Smooth muscle cell (in vitro differentiated cells): ENCODE measurements around the gene DCPS. TPM values are rescaled to one million over a fixed set of nuclear protein-coding genes. Genes with fewer than 3 reads are reported as not detected.
"Not testable (repeated sequence)": the region's sequence is repeated elsewhere in the genome, so short reads cannot be mapped to it uniquely, and the experiment has no call there.

Source experiments
- DNase-seq: peaks from one replicate; lab custom pipeline; 2025; ENCODE audit not compliant: unreplicated experiment; lab: John Stamatoyannopoulos, UW
- H2AFZ ChIP-seq: fragments of 200-600 bp; sonication (generic); 2 replicates; pipeline ENCODE4 v1.6.0; 2016; ENCODE audit warnings: antibody characterized with exemption, low read depth, mild to moderate bottlenecking
- H3F3A ChIP-seq: fragments of 200-600 bp; sonication (generic); 2 replicates; pipeline ENCODE4 v1.6.0; 2017; ENCODE audit warnings: antibody characterized with exemption, low read depth
- H3K27ac ChIP-seq: fragments of 200-600 bp; sonication (generic); 2 replicates; pipeline ENCODE4 v1.5.1; 2016; ENCODE audit warnings: low read depth, mild to moderate bottlenecking
- H3K27me3 ChIP-seq: fragments of 200-600 bp; sonication (generic); 2 replicates; pipeline ENCODE4 v1.6.1; 2016; ENCODE audit warnings: low read depth, mild to moderate bottlenecking
- H3K36me3 ChIP-seq: fragments of 200-600 bp; sonication (generic); 2 replicates; pipeline ENCODE4 v1.5.1; 2016; ENCODE audit warnings: low read depth
- H3K4me1 ChIP-seq: fragments of 200-600 bp; sonication (generic); 2 replicates; pipeline ENCODE4 v1.5.1; 2016; ENCODE audit warnings: low read depth
- H3K4me2 ChIP-seq: fragments of 200-600 bp; sonication (generic); 2 replicates; pipeline ENCODE4 v1.6.0; 2016; ENCODE audit warnings: mild to moderate bottlenecking
- H3K4me3 ChIP-seq: fragments of 200-600 bp; sonication (generic); 2 replicates; pipeline ENCODE4 v1.5.1; 2016; ENCODE audit warnings: mild to moderate bottlenecking
- H3K79me2 ChIP-seq: fragments of 200-600 bp; sonication (generic); 2 replicates; pipeline ENCODE4 v1.6.0; 2016; ENCODE audit warnings: low read depth, mild to moderate bottlenecking
- H3K9ac ChIP-seq: fragments of 200-600 bp; sonication (generic); 2 replicates; pipeline ENCODE4 v1.6.0; 2016; ENCODE audit warnings: low read depth
- H3K9me3 ChIP-seq: fragments of 200-600 bp; sonication (generic); replicated peaks from 2 replicates; pipeline ENCODE4 v1.5.1; 2016; ENCODE audit warnings: low read depth
- H4K20me1 ChIP-seq: fragments of 200-600 bp; sonication (generic); 2 replicates; pipeline ENCODE4 v1.6.0; 2016; ENCODE audit warnings: low read depth
- WGBS: methylation state at CpG from one replicate; pipeline ENCODE4 v1.1.7; 2016; ENCODE audit warnings: low lambda C conversion rate; 5-methylcytosine and 5-hydroxymethylcytosine counted together
- polyA plus RNA-seq: library from polyadenylated mRNA; unstranded; fragments of >200 nt; fragmentation: Nextera tagmentation; extraction: Ambion mirVana; gene quantifications from 2 replicates; pipeline ENCODE4 v1.2.1, GENCODE V29; 2016
- total RNA-seq: library from RNA; depleted of rRNA; stranded (reverse); fragments of >200 nt; gene quantifications from 2 replicates; pipeline ENCODE4 v1.2.3, GENCODE V29; 2014
- TF ChIP-seq, protein P1 (sequence below): fragments of 200-600 bp; sonication (generic); IDR thresholded peaks from 2 replicates; pipeline ENCODE4 v1.5.1; 2017; ENCODE audit warnings: borderline replicate concordance, mild to moderate bottlenecking, antibody characterized with exemption; ENCODE audit not compliant: insufficient read depth, poor library complexity, severe bottlenecking

DCPS gene
- total and polyA plus RNA-seq, 2 experiments from 2014 or later, result 19.0 to 25.4 TPM

DNA sequence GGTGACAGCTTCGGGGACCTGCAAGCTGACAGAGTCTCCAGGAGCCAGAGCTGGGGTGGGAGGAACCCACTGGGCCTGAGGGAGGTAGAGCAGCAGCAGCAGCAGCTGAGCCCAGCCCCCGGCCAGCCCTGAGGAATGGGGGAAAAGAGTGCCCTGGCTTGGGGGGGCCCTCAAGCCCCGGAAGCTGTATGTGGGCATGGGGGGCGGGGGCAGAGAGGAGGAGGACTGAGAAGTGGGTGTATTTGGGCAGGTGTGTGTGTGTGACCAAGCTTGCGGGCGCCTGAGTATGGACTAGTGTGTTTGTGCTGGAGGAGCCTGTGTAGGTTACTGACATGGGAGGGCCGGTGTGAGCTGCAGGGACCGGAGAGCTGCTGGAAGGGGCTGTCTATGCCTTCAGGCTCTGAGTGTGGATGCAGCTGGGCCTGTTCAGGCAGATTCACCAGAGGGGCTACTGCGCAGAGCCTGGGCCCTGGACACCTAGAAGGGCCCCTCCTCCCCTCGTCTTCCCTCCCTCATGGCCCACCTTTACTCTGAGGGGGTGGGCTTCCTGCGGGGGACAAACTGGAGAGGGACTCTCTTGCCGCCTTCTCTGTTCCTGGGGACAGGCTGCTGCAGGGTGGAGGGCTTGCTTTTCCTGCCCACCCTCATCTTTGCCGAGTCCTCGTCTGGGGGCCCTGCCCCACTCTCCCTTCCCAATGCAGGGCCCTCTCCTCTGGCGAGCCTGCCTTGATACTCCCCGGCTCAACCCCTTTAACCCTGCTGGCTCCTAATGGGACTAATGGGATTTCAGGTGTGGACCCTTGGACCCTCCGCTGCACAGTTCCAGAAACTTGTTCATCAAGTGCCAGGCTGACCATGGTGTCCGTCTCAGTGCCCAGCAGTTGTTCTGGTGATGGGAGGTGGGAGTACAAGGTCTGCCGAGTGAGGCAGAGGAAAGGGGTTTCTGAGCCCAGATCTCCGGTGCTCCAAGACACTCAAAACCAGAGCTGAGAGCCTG, 79.8 kb downstream of the DCPS start:
- 86% methylated on average over 20 of the region's 20 CpGs for WGBS
- no peak overlapping the region for H3K27ac ChIP-seq
- H3K9ac ChIP-seq, result no peak overlapping the region
- DNase-seq, result no peak
- peaks cover 77% of the 10 kb centered on the region for H4K20me1 ChIP-seq
- no peaks in the 10 kb centered on the region for H3K36me3 ChIP-seq
- no peaks in the 10 kb centered on the region for H3F3A ChIP-seq
- TF ChIP-seq, protein P1, sequence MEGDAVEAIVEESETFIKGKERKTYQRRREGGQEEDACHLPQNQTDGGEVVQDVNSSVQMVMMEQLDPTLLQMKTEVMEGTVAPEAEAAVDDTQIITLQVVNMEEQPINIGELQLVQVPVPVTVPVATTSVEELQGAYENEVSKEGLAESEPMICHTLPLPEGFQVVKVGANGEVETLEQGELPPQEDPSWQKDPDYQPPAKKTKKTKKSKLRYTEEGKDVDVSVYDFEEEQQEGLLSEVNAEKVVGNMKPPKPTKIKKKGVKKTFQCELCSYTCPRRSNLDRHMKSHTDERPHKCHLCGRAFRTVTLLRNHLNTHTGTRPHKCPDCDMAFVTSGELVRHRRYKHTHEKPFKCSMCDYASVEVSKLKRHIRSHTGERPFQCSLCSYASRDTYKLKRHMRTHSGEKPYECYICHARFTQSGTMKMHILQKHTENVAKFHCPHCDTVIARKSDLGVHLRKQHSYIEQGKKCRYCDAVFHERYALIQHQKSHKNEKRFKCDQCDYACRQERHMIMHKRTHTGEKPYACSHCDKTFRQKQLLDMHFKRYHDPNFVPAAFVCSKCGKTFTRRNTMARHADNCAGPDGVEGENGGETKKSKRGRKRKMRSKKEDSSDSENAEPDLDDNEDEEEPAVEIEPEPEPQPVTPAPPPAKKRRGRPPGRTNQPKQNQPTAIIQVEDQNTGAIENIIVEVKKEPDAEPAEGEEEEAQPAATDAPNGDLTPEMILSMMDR, result no peak
- no peaks in the 10 kb centered on the region for H3K9me3 ChIP-seq
- no peak overlapping the region for H3K4me2 ChIP-seq
- H3K4me3 ChIP-seq, result no peak overlapping the region
- peaks cover 7% of the 10 kb centered on the region for H3K4me1 ChIP-seq
- no peaks in the 10 kb centered on the region for H3K27me3 ChIP-seq
- peaks cover 59% of the 10 kb centered on the region for H3K79me2 ChIP-seq
- no peak overlapping the region for H2AFZ ChIP-seq

DNA sequence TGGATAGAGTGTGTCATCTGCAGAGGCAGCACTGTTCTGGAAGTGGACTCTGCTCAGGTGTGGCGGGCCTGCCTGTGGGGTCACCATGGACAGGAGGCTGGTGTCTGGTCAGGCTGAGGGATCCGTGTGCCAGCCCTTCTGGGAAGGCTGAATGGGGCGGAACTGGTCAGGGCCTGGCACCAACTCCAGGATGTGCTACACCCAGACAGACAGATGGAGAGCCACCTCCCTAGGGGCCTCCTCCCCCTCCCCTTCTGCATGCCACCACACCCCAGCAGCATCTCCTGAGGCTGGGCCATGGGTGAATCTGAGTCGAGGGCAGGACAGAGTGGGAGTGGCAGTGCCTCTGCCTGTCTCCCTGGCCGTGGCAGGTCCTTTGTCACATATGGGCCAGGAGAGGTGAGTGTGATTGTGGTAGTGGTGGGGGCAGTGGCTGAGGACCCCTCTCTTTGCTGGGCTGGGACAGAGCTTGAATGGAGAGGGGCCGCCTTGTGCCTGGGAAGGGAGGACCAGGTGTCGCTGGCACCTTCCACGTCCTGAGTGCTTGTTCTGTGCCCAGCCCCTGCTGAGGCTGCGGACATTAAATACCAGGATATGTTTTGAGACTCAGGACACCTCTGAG, 80.7 kb downstream of the DCPS start:
- H3K4me1 ChIP-seq, result peaks cover 7% of the 10 kb centered on the region
- no peak for DNase-seq
- 95% methylated on average over 9 of the region's 9 CpGs for WGBS
- H2AFZ ChIP-seq, result no peak overlapping the region
- H3K9ac ChIP-seq, result no peak overlapping the region
- H4K20me1 ChIP-seq, result peaks cover 76% of the 10 kb centered on the region
- peaks cover 59% of the 10 kb centered on the region for H3K79me2 ChIP-seq
- TF ChIP-seq, protein P1, result no peak
- no peaks in the 10 kb centered on the region for H3K36me3 ChIP-seq
- H3K27me3 ChIP-seq, result no peaks in the 10 kb centered on the region
- no peak overlapping the region for H3K27ac ChIP-seq
- no peaks in the 10 kb centered on the region for H3K9me3 ChIP-seq
- H3F3A ChIP-seq, result no peaks in the 10 kb centered on the region
- no peak overlapping the region for H3K4me3 ChIP-seq
- H3K4me2 ChIP-seq, result no peak overlapping the region

DNA sequence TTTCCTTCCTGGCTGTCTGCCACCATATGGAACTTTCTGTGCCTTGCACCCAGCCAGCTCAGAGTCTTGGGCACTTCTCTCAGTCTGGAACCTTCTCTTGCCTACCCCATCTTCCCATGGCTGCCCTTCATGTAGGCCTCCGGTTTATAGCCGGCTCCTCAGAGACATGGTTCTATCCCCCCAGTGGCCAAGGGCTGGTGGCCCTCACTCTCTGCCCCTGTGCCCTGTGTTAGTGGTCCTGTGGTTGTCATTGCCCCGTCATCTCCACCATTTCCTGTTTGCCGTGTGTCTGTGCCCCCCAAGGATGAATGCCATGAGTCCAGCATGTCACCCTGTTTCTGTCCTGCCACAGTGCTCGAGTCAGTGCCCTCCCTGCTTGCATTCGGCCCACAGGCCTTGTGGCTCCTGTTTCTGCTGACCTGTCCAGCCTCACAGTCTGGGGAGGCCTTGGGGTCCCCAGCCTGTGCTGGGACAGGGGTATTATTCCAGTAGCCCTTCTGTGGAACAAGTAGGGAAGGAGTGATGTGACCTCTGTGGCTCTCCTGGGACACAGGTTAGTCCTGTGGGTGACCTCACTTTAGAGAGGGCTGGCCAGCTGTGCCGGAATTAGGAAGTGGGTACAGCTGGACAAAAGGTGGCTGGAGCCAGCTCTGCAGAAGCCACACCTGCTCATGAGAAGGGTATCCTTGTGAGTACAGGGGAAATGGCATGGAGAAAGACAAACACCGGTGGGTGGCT, 82.3 kb downstream of the DCPS start:
- H3K4me3 ChIP-seq, result no peak overlapping the region
- 93% methylated on average over 8 of the region's 8 CpGs for WGBS
- H3K79me2 ChIP-seq, result peaks cover 57% of the 10 kb centered on the region
- H3F3A ChIP-seq, result no peaks in the 10 kb centered on the region
- DNase-seq, result no peak
- TF ChIP-seq, protein P1, result no peak
- H3K9me3 ChIP-seq, result no peaks in the 10 kb centered on the region
- no peaks in the 10 kb centered on the region for H3K36me3 ChIP-seq
- no peak overlapping the region for H3K4me2 ChIP-seq
- H3K27ac ChIP-seq, result no peak overlapping the region
- peaks cover 76% of the 10 kb centered on the region for H4K20me1 ChIP-seq
- peaks cover 7% of the 10 kb centered on the region for H3K4me1 ChIP-seq
- no peak overlapping the region for H2AFZ ChIP-seq
- no peaks in the 10 kb centered on the region for H3K27me3 ChIP-seq
- no peak overlapping the region for H3K9ac ChIP-seq

DNA sequence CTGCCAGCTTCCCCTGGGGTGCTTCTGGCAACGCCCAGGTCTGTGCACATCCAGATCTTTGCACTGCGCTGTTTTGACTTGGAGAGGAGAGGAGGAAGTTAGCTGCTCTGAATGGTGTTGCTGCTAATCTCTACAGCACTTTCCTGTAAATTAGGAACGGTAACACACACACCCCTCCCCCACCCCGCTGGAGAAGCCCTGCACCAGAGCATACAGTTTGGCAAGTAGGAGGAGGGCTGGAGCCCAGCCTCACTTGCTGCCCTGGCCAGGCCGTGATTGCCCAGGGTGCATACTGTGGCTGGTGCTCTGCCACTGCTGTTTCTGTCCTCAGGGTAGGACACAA, 82.8 kb downstream of the DCPS start:
- 57% methylated on average over 5 of the region's 5 CpGs for WGBS
- H4K20me1 ChIP-seq, result peaks cover 82% of the 10 kb centered on the region
- H3F3A ChIP-seq, H3K27ac ChIP-seq, H3K4me3 ChIP-seq, H3K4me1 ChIP-seq, H3K4me2 ChIP-seq, H2AFZ ChIP-seq, DNase-seq, H3K9me3 ChIP-seq, H3K27me3 ChIP-seq, H3K36me3 ChIP-seq, H3K9ac ChIP-seq: not testable (repeated sequence)
- H3K79me2 ChIP-seq, result peaks cover 62% of the 10 kb centered on the region
